Testis (tissue), 3 donors: ENCODE data around the gene ROPN1. TPM values are rescaled to one million over a fixed set of nuclear protein-coding genes. Genes with fewer than 3 reads are reported as not detected.

ENCODE experiments used
- DNase-seq: peaks from one replicate; pipeline ENCODE4 v3.0.0-alpha.2; 2019
- H3K27ac ChIP-seq, 2 donors: fragments of 200-600 bp; sonication (generic); one replicate each; pipeline ENCODE4 v1.5.1; 2019
- H3K27me3 ChIP-seq: fragments of 200-600 bp; sonication (generic); one replicate; pipeline ENCODE4 v1.5.1; 2019
- H3K36me3 ChIP-seq: fragments of 200-600 bp; sonication (generic); one replicate; pipeline ENCODE4 v1.5.1; 2017; ENCODE audit warnings: low read depth; ENCODE audit errors: missing control alignments
- H3K4me1 ChIP-seq: fragments of 200-600 bp; sonication (generic); one replicate; pipeline ENCODE4 v1.5.1; 2019
- H3K4me3 ChIP-seq, 2 donors: fragments of 200-600 bp; sonication (generic); one replicate each; pipeline ENCODE4 v1.5.1; 2017 to 2019
- H3K9me3 ChIP-seq: fragments of 200-600 bp; sonication (generic); one replicate; pipeline ENCODE4 v1.5.1; 2017
- CTCF ChIP-seq, 3 experiments: fragments of 450-650 bp in 2 of 3; fragments of 200-600 bp in 1 of 3; sonication (generic) in 1 of 3; IDR thresholded peaks; one replicate each; pipeline ENCODE4 v1.5.1; 2016 to 2019; ENCODE audit warnings: antibody characterized with exemption in 3 of 3, mild to moderate bottlenecking in 2 of 3, moderate library complexity in 1 of 3
- POLR2A ChIP-seq: fragments of 450-650 bp; IDR thresholded peaks from one replicate; pipeline ENCODE4 v1.6.1; 2017; ENCODE audit warnings: antibody characterized with exemption, mild to moderate bottlenecking, moderate library complexity
- WGBS, 2 donors: methylation state at CpG; one replicate each; pipeline ENCODE4 v1.1.5; 2018; 5-methylcytosine and 5-hydroxymethylcytosine counted together
- intact Hi-C: fragments of 100-400 bp; cut with DNase I; formaldehyde crosslinking; loops from one replicate; pipeline ENCODE4 v1.15.1; 2023; ENCODE audit warnings: low total_unique reads
- polyA plus RNA-seq: library from polyadenylated mRNA; stranded (reverse); fragments of 350-450 nt; fragmentation: Illumina TruSeq; extraction: RNeasy Lipid Tissue Mini Kit (QIAGEN cat#74804); gene quantifications from one replicate; pipeline ENCODE4 v1.2.3, GENCODE V29; 2014; ENCODE audit warnings: low read depth, low replicate concordance; ENCODE audit not compliant: insufficient read depth
- total RNA-seq, 2 donors: library from RNA; depleted of rRNA; stranded (reverse); fragments of >200 nt; gene quantifications; one replicate each; pipeline ENCODE4 v1.2.3, GENCODE V29; 2016

ROPN1 gene
- total and polyA plus RNA-seq, 3 donors from 2014 or later, result 80.8 to 374 (median 139) TPM

GRCh38 chr3:123951522-123952447 is 40.1 kb downstream of the ROPN1 start:
- no peaks in the 10 kb centered on the region for H3K4me1 ChIP-seq
- DNase-seq, result no peak
- 86 to 93% methylated on average over 6 of the region's 6 CpGs for WGBS, 2 donors
- no peaks in the 10 kb centered on the region for H3K36me3 ChIP-seq
- H3K9me3 ChIP-seq, result no peaks in the 10 kb centered on the region
- no peak overlapping the region for H3K4me3 ChIP-seq
- H3K27me3 ChIP-seq, result no peaks in the 10 kb centered on the region
- H3K27ac ChIP-seq, result no peak overlapping the region
- intact Hi-C loops, result no loop called here
- no peak for TF ChIP-seq CTCF (IDR thresholded peaks at IDR 0.05)
- TF ChIP-seq POLR2A, result no peak

- H3K4me1 ChIP-seq, result no peaks in the 10 kb centered on the region
- WGBS, 2 donors, result 98 to 99% methylated on average over 2 of the region's 2 CpGs
- no peak overlapping the region for H3K4me3 ChIP-seq
- no peak for DNase-seq
- H3K27ac ChIP-seq, result no peak overlapping the region
- intact Hi-C loops, result no loop called here
- H3K9me3 ChIP-seq, result no peaks in the 10 kb centered on the region
- H3K36me3 ChIP-seq, result no peaks in the 10 kb centered on the region
- TF ChIP-seq POLR2A, result no peak
- TF ChIP-seq CTCF (IDR thresholded peaks at IDR 0.05), result no peak
- no peaks in the 10 kb centered on the region for H3K27me3 ChIP-seq
Observed at GRCh38 chr3:123949641-123950040, 42.3 kb downstream of the ROPN1 start.

DNA sequence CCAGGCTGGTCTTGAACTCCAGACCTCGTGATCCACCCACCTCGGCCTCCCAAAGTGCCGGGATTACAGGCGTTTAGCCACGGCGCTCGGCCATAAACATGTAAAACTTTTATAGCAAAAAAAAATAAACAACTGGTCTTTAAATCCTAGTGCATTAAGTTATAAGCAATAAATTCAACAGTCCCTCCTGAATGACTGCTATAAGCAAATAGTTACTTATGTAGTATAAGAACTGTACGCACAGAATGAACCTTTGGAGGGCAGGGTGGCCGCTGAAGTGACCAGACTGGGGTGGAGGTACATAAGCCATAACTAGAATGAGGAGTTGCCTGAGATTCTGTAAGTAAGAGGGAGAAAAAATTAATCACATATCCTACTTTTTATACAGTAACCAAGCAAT is 43.5 kb downstream of the ROPN1 start:
- H3K36me3 ChIP-seq, result no peaks in the 10 kb centered on the region
- 95 to 97% methylated on average over 9 of the region's 9 CpGs for WGBS, 2 donors

GRCh38 chr3:123947482-123947881 is 44.4 kb downstream of the ROPN1 start:
- no peak overlapping the region for H3K4me3 ChIP-seq
- TF ChIP-seq POLR2A (no peak), CTCF (IDR thresholded peaks at IDR 0.05) (no peak)
- DNase-seq, result no peak
- no peaks in the 10 kb centered on the region for H3K27me3 ChIP-seq
- H3K27ac ChIP-seq, result no peak overlapping the region
- no peaks in the 10 kb centered on the region for H3K4me1 ChIP-seq
- intact Hi-C loops, result no loop called here
- H3K36me3 ChIP-seq, result no peaks in the 10 kb centered on the region
- no peaks in the 10 kb centered on the region for H3K9me3 ChIP-seq

More for the DNA sequence above, 43.5 kb downstream of the ROPN1 start:
- Histone ChIP-seq H3K9me3 (no peaks in the 10 kb centered on the region), H3K27ac (no peak overlapping the region), H3K4me3 (no peak overlapping the region), H3K27me3 (no peaks in the 10 kb centered on the region), H3K4me1 (no peaks in the 10 kb centered on the region)
- DNase-seq, result no peak
- TF ChIP-seq CTCF (IDR thresholded peaks at IDR 0.05) (no peak), POLR2A (no peak)
- intact Hi-C loops, result no loop called here

DNA sequence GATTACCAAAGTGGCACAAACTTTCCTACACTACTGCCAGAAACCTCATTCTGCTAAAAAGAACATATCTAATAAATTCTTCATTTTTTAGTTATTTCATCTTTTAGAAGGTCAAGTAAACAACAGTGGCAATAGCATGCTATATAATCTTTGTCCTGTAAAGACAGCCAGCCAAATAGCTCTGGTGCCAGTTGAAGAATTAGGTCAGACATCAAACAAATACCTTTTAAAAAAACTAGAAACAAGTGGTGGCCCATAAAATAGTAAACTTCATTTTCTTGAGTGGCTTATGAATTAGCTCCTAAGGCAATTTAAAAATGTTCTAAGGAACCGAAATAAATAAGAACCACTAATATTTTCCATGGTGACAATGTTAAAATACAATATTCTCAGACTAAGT is 50.4 kb downstream of the ROPN1 start:
- H3K9me3 ChIP-seq, result no peaks in the 10 kb centered on the region
- H3K4me1 ChIP-seq, result no peaks in the 10 kb centered on the region
- no peaks in the 10 kb centered on the region for H3K27me3 ChIP-seq
- H3K36me3 ChIP-seq, result no peaks in the 10 kb centered on the region
- no peak for TF ChIP-seq CTCF (IDR thresholded peaks at IDR 0.05)
- no peak for TF ChIP-seq POLR2A
- intact Hi-C loops, result no loop called here
- 90% methylated on average over 1 of the region's 1 CpG for WGBS, 2 donors
- no peak overlapping the region for H3K27ac ChIP-seq
- DNase-seq, result no peak
- no peak overlapping the region for H3K4me3 ChIP-seq
